DMS 273 (cell line): ENCODE data around the gene ADH1B.
A peak's percentile ranks its signal among the peaks of the same experiment; 100 is the strongest.
"Not testable (repeated sequence)": the region's sequence is repeated elsewhere in the genome, so short reads cannot be mapped to it uniquely, and the experiment has no call there.

Experiments
- DNase-seq: peaks from one replicate; lab custom pipeline; 2025; ENCODE audit not compliant: unreplicated experiment; lab: John Stamatoyannopoulos, UW

ADH1B gene

GRCh38 chr4:99324979-99325378, 3.8 kb upstream of the ADH1B start:
- DNase-seq = peak; percentile 11

DNA sequence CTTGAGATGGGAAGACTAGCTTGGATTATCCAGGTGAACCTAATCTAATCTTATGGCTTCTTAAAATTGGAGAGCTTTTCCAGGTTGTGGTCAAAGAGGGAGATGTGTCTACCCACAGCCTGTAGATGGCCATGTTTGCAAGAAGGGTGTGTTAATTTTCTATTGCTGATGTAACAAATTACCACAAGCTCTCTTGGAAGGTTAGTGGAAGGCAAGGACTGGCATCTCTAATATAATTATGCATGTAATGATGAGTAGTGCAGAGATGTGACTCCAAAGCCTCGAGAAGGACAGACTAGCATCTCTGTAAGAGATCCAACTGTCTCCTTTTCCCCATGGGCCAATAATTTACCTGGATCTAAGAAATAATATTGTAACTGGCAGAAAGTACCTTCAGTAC, 3.2 kb upstream of the ADH1B start:
- DNase-seq = peak; percentile 17

- peak; percentile 94 for DNase-seq
Observed at GRCh38 chr4:99323756-99324155, 2.6 kb upstream of the ADH1B start.

GRCh38 chr4:99317811-99318210, 3.4 kb downstream of the ADH1B start:
- DNase-seq = not testable (repeated sequence)

- DNase-seq = no peak
Observed at GRCh38 chr4:99317354-99317753, 3.8 kb downstream of the ADH1B start.

DNA sequence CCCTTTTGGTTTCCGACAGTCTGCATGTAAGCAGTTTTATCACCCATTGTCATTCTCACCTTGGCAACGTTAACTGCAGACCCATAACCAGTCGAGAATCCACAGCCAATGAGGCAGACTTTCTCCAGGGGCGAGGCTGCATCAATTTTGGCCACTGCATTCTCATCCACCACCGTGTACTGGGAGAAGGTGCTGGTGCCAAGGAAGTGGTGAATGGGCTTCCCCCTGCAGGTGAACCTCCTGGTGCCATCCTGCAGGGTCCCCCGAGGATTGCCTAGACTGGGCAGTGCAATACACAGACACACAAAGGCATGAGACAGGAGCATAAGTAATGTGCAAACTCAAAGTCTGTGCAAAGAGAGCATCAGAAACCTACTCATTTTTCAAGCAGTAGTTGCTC, 5.4 kb downstream of the ADH1B start:
- DNase-seq = no peak

GRCh38 chr4:99314211-99314610, 7.0 kb downstream of the ADH1B start:
- DNase-seq = no peak

DNA sequence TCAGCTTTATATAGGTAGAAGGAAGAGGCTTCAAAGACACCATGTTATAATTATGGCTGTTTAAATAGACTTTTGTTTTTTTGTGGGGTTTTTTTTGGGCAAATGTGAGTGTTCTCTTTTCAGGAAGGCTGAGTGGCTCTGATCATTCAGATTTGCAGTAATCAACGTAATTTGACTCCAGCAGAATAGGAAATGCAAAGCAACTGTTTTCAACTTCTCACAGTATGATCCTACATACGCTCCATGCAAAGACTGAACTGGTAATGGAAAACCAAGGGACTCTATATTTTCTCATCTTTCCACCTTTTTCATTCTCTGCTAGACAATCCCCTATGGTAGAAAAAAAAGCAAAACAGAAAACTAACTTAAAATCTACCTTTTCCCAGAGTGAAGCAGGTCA, 10.8 kb downstream of the ADH1B start:
- no peak for DNase-seq

DNA sequence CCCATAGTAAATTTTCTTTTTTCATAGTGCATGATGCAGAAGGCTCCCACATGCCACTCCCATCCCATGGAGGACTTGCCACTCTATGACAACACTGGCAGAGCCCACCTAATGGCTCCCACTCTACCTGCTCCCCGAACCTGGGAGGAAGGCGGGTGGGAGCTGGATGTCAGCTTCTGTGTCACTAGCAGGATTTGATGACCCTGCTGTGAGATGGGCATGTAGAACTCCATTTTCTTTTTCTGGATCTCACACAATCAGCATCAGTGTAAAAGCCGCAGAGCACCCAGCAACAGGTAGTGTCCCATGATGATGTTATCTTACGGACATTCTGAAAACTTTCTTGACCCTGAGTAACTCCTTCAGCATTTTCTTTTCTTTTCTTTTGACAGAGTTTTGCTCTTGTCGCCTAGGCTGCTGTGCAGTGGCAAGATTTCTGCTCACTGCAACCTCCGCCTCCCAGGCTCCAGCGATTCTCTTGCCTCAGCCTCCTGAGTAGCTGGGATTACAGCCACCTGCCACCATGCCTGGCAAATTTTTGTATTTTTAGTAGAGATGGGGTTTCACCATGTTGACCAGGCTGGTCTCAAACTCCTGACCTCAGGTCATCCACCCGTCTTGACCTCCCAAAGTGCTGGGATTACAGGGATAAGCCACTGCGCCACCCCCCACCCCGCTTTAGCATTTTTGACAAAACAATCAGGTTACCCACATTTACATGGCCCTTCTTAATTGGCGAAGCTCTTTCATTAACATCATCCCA, 15.4 kb downstream of the ADH1B start:
- no peak for DNase-seq

- no peak for DNase-seq
Observed at GRCh38 chr4:99301376-99302164, 19.6 kb downstream of the ADH1B start.

DNA sequence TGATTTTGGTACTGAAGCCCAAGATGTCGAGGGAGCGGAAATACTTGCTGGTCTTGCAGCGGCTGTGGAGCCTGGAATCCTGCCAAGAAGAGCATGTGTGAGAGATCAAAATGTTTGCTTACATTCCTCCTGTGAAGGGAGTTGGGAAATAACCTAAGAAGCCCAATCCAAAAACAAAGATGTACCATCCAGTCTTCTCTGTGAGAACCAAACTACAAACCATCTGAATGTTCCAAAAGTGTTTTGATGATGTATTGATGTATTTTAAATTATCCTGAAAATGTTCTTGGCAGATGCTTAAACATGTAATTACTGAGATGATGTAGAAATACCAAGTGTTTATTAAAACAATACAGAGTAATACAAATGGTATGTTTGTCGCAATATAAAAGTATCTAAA, 20.3 kb downstream of the ADH1B start:
- peak; percentile 89 for DNase-seq

GRCh38 chr4:99293357-99293756, 27.8 kb downstream of the ADH1B start:
- no peak for DNase-seq

DNA sequence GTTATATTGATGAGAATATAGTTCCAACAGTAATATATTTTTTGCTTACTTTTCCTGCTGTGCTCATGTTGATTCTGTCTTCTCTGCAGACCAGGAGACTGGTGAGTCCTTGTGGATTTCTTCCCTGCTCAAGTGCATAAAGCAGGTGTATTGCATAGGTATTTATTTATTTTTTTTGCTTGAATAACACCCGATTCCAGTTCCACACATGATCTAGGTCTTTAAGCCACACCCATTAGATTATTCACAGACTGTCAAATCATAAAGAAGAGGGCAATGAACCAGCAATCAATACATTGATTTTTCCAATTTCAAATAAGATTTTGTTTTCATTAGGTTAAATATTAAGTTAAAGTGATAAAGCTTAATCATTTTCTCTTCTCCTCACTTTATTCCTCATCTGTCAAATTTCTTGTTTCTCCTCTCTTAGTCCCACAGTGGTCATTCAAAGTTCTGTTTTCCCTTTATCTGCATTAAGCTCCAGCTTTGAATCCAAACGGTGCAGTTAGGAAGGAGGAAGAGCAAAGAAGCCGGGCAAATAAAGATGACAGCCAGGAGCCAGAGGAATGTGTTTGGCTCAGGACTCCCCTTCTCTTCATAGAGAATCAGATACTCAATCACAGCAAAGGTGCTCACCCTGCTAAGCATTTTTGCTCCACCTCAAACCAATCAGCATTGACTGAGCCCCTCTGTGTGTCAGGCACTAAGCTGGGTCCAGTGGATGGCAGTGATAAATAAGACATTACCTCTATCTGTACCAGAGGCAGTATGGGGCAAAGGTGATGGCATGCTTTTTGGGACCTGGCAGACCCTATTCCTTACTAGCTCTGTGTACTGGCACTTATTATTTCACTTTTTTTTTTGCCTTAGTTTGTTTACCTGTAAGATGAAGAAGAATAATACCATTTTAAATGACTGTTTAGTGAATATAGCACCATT, 30.1 kb downstream of the ADH1B start, which contains the start of gene ADH1A:
ADH1A (minus strand) TSS at position 138 of the 939 bp plus-strand sequence; CDS start at position 67, 71 bp downstream.
- no peak for DNase-seq

- no peak for DNase-seq
Observed at GRCh38 chr4:99285387-99285786, 35.8 kb downstream of the ADH1B start.

GRCh38 chr4:99282731-99283130, 38.5 kb downstream of the ADH1B start:
- DNase-seq = no peak

- no peak for DNase-seq
Observed at GRCh38 chr4:99281261-99281660, 39.9 kb downstream of the ADH1B start.

DNA sequence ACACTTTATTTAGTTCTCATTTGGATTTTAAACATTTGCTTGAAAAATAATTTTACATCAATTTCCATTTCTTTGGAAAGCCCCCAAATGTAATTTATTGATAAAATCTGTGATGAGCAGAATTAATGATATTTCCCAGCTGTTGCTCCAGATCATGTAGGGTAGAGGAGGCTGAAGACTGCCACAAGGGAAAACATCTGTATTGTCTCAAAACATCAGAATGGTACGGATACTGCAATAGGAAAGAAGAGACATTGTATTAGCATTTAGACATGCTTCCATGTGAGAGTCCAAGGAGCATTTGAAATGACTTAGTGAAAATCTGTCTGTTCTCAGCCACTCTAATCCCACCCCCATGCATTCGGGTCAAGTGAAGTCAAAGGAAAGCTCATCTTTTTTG, 44.8 kb downstream of the ADH1B start:
- DNase-seq = no peak

GRCh38 chr4:99275885-99276284, 45.3 kb downstream of the ADH1B start:
- no peak for DNase-seq

DNA sequence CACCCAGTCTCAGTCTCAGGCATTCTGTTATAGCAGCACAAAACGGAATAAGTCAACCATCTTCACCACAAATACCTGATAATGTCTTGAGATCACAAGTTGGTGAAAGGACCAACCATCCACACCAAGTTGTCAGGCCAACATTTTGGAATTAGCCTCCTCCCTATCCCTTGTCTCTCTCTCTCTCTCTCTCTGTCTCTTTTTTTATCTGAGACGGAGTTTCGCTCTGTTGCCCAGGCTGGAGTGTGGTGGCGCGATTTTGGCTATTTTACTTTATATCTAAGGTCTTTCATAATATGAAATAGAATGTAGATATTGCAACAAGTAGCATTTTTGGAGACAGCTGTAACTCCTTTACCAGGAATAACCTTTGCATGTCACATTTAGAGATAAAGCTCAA, 46.2 kb downstream of the ADH1B start:
- no peak for DNase-seq

DNA sequence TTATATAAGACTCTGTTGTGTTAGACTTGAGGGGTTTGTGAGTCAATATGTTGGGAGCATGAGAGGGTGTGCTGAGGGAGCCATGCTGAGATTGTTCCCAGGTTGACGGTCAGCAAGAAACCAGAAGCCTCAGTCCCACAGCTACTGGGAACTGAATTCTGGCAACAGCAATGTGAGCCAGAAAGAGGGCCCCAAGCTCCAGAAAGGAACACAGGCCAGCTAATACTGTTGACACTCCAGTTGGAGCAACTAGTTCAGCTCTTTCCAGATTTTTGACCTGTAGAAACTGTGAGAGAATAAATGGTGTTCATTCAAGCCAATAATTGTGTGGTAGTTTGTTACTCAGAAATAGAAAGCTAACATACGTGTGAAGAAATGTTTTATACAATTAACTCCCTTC, 47.5 kb downstream of the ADH1B start:
- no peak for DNase-seq

DNA sequence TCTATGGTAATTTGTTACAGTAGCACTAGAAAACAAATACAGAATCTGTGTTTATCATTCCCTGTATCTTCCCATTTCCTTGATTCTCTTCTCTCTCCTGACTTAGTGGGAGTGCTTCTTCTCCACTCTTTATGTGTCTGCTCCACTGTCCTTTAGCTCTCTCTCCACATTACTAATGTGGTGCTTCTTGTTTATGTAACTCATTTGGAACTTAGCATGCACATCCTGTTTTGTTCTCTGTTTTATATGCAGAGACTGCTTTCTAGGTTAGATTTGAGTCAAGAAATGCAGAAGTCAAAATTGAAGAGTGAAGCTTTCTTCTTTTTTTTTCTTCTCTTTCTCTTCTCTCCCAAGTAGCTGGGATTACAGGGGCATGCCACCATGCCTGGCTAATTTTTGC, 56.3 kb downstream of the ADH1B start:
- DNase-seq = no peak
